IPS DF 19.7 (cell line): ENCODE measurements around the gene GRB14.
"Not testable (repeated sequence)": the region's sequence is repeated elsewhere in the genome, so short reads cannot be mapped to it uniquely, and the experiment has no call there.

ENCODE experiments used
- DNase-seq: peaks from one replicate; pipeline ENCODE4 v3.0.0-alpha.2; 2013; ENCODE audit warnings: low read depth, low spot score

The GRB14 gene

GRCh38 chr2:164558450-164558849 lies 62.8 kb downstream of the GRB14 start:
- DNase-seq, result no peak

- DNase-seq, result no peak
Observed at GRCh38 chr2:164554487-164554886, 66.8 kb downstream of the GRB14 start.

- no peak for DNase-seq
Observed at GRCh38 chr2:164551519-164551918, 69.8 kb downstream of the GRB14 start.

GRCh38 chr2:164549705-164550104 lies 71.6 kb downstream of the GRB14 start:
- not testable (repeated sequence) for DNase-seq

GRCh38 chr2:164545484-164545883 lies 75.8 kb downstream of the GRB14 start:
- DNase-seq, result no peak

DNA sequence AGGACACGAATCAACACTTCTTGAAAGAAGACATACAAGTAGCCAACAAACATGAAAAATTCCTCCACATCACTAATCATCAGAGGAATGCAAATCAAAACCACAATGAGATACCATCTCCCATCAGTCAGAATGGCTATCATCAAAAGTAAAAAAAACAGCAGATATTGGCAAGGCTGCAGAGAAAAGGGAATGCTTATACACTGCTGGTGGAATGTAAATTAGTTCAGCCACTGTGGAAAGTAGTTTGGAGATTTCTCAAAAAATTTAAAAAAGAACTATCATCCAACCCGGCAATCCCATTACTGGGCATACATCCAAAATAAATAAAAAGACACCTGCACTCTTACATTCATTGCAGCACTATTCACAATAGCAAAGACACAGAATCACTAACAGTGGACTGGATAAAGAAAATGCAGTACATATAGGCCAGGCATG lies 78.7 kb downstream of the GRB14 start:
- DNase-seq, result no peak

- peak; percentile 9 for DNase-seq
Observed at GRCh38 chr2:164538240-164538866, 82.9 kb downstream of the GRB14 start.

DNA sequence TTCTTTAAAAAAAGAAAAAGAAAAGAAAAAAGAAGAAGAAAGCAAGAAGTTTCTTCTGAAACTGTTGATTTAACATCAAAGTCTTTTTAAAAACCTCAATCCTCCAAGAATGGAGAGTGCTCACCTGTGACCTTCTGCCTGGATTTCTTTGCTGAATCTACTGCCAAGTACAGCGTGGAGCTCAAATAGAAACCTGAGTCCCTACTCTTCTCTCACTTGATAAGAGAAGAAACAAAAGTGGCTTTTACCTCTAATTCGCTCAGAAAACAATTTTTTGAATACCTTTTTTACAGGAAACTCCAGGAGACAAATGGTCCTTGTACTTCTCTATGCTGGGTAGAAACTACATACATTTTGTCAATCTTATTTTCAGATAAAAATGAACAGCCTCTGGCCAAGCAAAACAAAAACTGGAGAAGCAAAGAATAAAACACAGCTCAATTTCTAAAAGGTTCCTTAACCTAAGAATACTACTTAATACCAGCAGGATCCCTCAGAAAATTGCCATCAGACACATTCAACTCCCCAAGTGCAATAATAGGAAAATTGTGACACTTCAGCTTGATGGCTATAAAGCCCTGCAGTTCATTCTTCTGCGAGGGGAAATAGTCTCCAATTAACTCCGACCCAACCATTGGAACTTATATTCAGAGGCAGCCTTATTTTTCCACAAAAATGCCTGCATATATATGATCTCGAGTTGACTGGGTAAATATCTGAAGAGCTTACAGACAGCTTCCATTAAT lies 85.8 kb downstream of the GRB14 start:
- DNase-seq, result no peak

GRCh38 chr2:164530464-164530863 lies 90.8 kb downstream of the GRB14 start:
- no peak for DNase-seq

DNA sequence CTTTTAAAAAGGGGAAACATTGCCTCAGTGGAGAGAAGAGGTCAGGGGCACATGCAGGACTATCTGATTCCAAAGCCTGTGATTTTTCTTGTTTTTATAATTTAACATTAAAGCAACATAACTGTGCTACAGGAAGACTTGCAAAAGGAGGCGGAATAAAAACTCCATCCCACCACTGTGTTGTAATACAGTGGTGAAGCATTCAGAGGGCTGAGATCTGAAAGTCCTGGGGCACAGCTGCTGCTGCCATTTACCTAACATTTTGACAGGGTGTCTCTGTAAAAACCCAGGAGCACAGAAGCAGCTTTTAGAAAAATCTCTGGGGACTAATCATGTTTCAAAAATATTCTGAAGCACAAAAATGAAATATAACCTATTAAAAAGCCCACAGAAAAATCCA lies 97.6 kb downstream of the GRB14 start:
- DNase-seq, result no peak

GRCh38 chr2:164523009-164523408 lies 98.3 kb downstream of the GRB14 start:
- no peak for DNase-seq

- no peak for DNase-seq
Observed at GRCh38 chr2:164522561-164522981, 98.7 kb downstream of the GRB14 start.

DNA sequence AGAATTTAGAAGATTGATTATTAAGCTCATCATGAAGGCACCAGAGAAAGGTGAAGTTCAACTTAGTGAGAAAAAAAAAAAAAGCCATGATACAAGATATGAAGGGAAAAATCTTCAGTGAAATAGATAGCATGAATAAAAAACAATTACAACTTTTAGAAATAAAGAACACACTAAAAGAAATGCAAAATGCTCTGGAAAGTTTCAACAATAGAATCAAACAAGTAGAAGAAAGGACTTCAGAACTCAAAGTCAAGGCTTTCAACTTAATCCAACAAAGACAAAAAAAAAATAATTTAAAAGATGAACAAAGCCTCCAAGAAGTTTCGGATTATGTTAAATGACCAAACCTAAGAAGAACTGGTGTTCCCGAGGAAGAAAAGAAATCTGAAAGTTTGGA lies 105.5 kb downstream of the GRB14 start:
- no peak for DNase-seq

- no peak for DNase-seq
Observed at GRCh38 chr2:164515030-164515429, 106.3 kb downstream of the GRB14 start.

DNA sequence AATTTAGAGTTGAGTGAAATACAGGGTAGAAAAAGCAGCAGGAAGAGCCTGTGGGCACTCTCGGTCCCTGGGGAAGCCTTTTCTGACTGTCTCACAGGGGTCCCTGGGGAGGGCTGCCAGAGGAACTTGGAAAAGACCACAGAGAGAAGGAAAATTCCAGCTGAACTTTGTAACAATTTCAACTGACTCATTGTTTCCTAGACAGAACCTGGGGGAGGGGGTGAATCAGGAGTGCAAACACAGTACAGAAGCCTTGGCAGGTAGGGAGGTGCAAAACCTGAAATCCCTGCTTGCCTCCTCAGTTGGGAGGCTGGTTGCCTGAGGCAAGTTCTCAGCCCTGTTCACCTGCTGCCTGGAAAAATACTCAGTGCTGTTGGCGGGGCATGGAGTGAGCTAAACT lies 106.8 kb downstream of the GRB14 start:
- DNase-seq, result no peak

GRCh38 chr2:164512871-164513270 lies 108.4 kb downstream of the GRB14 start:
- no peak for DNase-seq

GRCh38 chr2:164511738-164512137 lies 109.5 kb downstream of the GRB14 start:
- no peak for DNase-seq

DNA sequence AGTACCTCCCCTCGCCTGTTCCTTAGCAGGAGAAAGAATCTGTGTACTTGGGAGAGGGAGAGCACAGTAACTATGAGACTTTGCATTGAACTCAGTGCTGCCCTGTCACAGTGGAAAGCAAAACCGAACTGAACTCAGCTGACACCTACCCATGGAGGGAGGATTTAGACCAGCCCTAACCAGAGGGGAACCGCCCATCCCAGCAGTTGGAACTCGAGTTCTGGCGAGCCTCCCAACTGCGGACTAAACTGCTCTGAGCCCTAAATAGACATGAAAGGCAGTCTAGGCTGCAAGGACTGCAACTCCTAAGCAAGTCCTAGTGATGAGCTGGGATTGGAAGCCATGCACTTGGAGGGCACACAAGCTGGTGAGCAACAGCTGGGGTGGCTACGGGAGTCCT lies 110.4 kb downstream of the GRB14 start:
- no peak for DNase-seq

DNA sequence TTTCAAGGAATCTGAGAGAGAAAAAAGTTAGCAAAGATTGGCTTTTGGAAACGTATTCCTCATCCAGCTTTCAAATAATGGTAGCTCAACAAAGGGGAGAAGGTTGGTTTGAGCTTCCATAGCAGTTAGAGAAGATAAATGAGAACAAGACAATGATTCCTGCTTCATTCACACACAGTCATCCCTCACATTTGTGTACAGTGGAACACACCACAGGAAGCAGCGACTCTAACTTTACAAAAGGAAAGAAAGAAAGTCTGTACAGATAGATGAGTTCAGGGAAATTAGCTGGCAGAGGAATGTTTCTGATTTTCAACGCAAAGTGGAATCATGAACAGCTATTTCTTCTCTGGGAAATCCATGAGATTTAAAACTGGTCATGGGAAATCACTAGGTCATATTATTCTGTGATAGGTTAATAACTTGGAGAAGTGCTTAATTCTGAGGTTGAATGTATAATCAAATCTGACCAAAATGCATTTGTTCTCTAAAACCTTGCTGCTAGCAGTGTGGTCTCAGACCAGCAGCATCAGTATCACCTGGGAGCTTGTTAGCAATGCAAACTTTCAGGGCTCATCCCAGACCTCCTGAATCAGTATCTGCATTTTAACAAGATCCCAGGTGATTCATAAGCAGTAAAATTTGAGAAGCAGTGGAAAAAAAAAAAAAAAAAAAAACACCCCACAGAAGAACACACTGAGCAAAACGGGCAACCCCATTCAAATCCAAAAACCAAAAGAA lies 112.0 kb downstream of the GRB14 start:
- no peak for DNase-seq

- DNase-seq, result peak; percentile 2
Observed at GRCh38 chr2:164504253-164504652, 117.0 kb downstream of the GRB14 start.

- DNase-seq, result no peak
Observed at GRCh38 chr2:164498836-164499235, 122.4 kb downstream of the GRB14 start.

- no peak for DNase-seq
Observed at GRCh38 chr2:164496881-164497280, 124.4 kb downstream of the GRB14 start.

- no peak for DNase-seq
Observed at GRCh38 chr2:164496421-164496820, 124.9 kb downstream of the GRB14 start.
